Neural cell (in vitro differentiated cells): ENCODE data around the gene PLCL2.

ENCODE experiments used
- CTCF ChIP-seq: fragments of 450-650 bp; IDR thresholded peaks from 2 replicates; pipeline ENCODE4 v1.5.1; 2014; ENCODE audit warnings: antibody characterized with exemption, mild to moderate bottlenecking, moderate library complexity; ENCODE audit not compliant: poor library complexity, severe bottlenecking
- EP300 ChIP-seq: fragments of 450-650 bp; conservative IDR thresholded peaks from 2 replicates; pipeline ENCODE4 v1.6.1; 2014; ENCODE audit warnings: antibody characterized with exemption, mild to moderate bottlenecking, moderate library complexity; ENCODE audit not compliant: poor library complexity, severe bottlenecking
- MXI1 ChIP-seq: fragments of 450-650 bp; conservative IDR thresholded peaks from 2 replicates; pipeline ENCODE4 v1.6.1; 2014; ENCODE audit warnings: antibody characterized with exemption, mild to moderate bottlenecking; ENCODE audit not compliant: poor library complexity, severe bottlenecking

- no peak for TF ChIP-seq CTCF
- no peak for TF ChIP-seq EP300
- TF ChIP-seq MXI1, result no peak
These were observed 108.5 kb downstream of the PLCL2 start for GRCh38 chr3:16993227-16993626.
